HCT116 (cell line): ENCODE measurements around the gene NOTUM.

Source experiments
- ATF3 ChIP-seq: IDR thresholded peaks from 2 replicates; pipeline ENCODE4 v1.6.1; 2012
- CTCF ChIP-seq, 3 experiments: fragments of 200-600 bp in 1 of 3; sonication (generic) in 1 of 3; IDR thresholded peaks in 2 of 3; conservative IDR thresholded peaks in 1 of 3; 2 replicates each; pipeline ENCODE4 v1.5.1; 2012 to 2017; ENCODE audit warnings: low read depth in 2 of 3, low read length in 2 of 3, antibody characterized with exemption in 1 of 3, borderline replicate concordance in 1 of 3, control low read depth in 1 of 3, mild to moderate bottlenecking in 1 of 3, mixed read lengths in 1 of 3, mixed run types in 1 of 3, moderate library complexity in 1 of 3; ENCODE audit not compliant: insufficient read depth in 1 of 3
- EGR1 ChIP-seq: IDR thresholded peaks from 2 replicates; pipeline ENCODE4 v1.6.1; 2012; ENCODE audit warnings: low read depth
- EZH2 ChIP-seq: fragments of 200-600 bp; sonication (generic); IDR thresholded peaks from 2 replicates; pipeline ENCODE4 v1.6.1; 2017; ENCODE audit warnings: antibody characterized with exemption, mixed run types
- SIN3A ChIP-seq: IDR thresholded peaks from 2 replicates; pipeline ENCODE4 v1.6.1; 2012; ENCODE audit warnings: low read depth
- SRF ChIP-seq: IDR thresholded peaks from 2 replicates; pipeline ENCODE4 v1.6.1; 2012; ENCODE audit warnings: low read depth
- ZNF274 ChIP-seq: fragments of 200-500 bp; sonication (Bioruptor generic); IDR thresholded peaks from 2 replicates; pipeline ENCODE4 v1.6.1; 2014; ENCODE audit warnings: mild to moderate bottlenecking, low read depth, low read length, inconsistent platforms

- TF ChIP-seq CTCF (IDR thresholded peaks at IDR 0.05 in 2 of 3, conservative IDR thresholded peaks at IDR 0.05 in 1 of 3; ENCODE audit: borderline replicate concordance in 1 of 3, insufficient read depth in 1 of 3, low read depth in 2 of 3, low read length in 2 of 3): no peak
- no peak for TF ChIP-seq EGR1
- TF ChIP-seq ATF3: no peak
- no peak for TF ChIP-seq EZH2
- no peak for TF ChIP-seq SIN3A
- no peak for TF ChIP-seq SRF
- no peak for TF ChIP-seq ZNF274
Measured at GRCh38 chr17:82008258-82008940, 47.4 kb upstream of the NOTUM start.
